Head of caudate nucleus (tissue), 42 donors: ENCODE data around the gene ALS2.
"Not testable (repeated sequence)": the region's sequence is repeated elsewhere in the genome, so short reads cannot be mapped to it uniquely, and the experiment has no call there.

Experiments
- DNase-seq, 42 donors: peaks; one replicate each; pipeline versions ENCODE4 v3.0.0 to v3.0.0-alpha.2; 2020 to 2021; ENCODE audit warnings: mixed read lengths in 7 of 42
- intact Hi-C: fragments of 100-400 bp; cut with DNase I; formaldehyde crosslinking; loops from one replicate; pipeline ENCODE4 v1.15.0; 2022

The ALS2 gene

DNA sequence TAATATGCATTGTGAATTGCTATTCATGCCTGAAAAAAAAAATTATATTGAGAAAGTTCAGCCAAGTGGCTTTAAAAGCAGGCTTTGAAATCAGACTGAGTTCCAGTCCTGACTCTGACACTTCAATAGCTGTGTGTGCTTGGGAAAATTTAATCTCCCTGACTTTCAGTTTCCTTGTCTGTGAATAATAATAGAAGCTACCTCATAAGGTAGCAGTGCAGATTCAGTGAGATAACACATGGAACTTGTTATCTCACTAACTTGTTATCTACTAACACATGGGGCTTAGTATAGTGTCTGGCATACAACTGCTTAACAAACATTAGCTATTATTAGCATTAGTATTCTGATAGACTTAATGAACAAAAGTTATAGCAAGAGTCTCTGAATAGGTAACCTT lies 14.9 kb downstream of the ALS2 start:
- no peak for DNase-seq
- intact Hi-C loops, result no loop called here

DNA sequence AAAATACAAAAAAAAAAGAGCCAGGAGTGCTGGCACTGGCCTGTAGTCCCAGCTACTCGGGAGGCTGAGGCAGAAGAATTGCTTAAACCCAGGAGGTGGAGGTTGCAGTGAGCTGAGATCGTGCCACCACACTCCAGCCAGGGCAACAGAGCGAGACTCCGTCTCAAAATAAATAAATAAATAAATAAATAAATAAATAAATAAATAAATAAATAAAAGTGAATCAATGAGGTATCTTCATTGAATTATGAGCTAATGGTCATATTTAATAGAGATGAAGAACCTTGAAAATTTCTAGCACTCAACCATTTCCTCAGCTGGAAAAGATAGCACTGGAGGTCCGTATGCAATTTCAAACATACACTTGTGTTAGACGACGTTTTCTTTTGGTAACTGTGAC lies 16.3 kb downstream of the ALS2 start:
- DNase-seq, intact Hi-C loops: not testable (repeated sequence)

DNA sequence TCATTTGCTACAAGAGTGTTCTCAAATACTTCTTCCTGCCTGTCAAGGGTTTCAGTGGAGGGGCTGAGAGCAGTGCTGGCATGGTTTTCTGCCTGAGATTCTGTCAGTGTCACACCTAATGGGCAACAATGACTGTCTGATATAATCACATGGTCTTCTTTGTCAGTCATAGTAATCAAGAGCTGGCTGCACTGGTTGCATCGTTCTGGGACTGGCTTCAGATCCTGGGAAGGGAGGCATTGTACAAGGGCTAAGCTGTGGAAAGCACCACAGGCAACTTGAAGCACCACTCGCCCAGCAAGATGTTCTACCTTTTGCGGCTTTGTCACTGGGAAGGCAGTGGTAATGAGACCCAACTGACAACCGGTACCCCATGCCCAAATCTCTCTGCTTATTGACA lies 19.6 kb downstream of the ALS2 start:
- intact Hi-C loops, result no loop called here
- no peak for DNase-seq

DNA sequence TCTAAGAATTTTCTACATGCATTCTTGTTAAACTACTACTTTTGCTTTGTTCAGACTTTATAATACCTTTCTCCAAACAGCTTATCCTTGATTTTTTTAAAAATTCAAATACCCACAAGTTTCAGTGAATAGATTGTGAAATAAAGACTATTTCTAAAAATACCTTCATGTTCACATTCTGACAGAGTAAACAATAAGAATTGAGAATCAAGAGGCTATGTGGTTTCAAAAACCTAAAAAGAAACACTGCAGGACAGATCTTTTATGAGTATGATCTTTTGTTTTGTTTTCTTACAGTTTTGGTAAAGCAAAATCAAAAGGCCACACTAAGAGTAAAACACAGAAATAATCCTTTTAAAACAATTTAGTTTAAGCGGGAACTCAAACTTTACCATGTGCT lies 21.2 kb downstream of the ALS2 start:
- no peak for DNase-seq
- intact Hi-C loops, result no loop called here

DNA sequence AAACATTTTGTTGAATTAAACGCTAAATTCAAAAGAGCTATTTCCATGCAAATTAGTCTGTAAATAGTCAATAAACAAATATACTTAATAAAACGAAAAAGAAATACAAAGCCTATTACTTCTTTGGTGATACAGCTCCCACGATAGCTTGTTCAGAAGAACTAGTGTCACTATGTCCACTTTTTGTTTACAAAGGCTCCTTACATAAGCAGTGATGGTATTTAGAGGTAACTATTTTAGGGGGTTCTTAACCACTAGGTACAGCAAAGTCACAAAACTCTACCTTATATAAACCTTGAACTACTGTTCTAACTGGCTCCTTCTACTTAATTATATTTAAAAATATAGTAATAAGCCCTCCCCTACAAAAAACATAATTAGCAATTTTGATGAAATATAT lies 21.9 kb downstream of the ALS2 start:
- intact Hi-C loops, result no loop called here
- DNase-seq, result no peak

DNA sequence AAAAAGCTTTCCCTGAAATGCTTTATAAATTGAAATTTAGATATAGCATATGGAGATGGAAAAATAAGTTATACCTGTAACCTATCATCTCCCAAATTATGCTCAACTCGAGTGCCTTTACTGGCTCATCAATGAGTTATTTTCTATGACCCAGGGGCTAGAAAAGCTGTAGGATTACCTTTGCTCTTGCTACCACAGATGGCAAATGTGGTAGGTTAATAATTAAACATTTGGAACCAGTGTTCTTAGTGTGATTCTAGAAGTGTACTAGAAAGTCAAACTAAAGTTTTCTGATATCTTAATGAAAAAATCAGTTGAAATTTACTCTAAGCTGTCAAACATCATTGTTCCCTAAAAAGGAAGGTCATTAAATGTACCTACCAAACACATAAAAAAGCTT lies 22.5 kb downstream of the ALS2 start:
- no peak for DNase-seq
- intact Hi-C loops, result no loop called here

DNA sequence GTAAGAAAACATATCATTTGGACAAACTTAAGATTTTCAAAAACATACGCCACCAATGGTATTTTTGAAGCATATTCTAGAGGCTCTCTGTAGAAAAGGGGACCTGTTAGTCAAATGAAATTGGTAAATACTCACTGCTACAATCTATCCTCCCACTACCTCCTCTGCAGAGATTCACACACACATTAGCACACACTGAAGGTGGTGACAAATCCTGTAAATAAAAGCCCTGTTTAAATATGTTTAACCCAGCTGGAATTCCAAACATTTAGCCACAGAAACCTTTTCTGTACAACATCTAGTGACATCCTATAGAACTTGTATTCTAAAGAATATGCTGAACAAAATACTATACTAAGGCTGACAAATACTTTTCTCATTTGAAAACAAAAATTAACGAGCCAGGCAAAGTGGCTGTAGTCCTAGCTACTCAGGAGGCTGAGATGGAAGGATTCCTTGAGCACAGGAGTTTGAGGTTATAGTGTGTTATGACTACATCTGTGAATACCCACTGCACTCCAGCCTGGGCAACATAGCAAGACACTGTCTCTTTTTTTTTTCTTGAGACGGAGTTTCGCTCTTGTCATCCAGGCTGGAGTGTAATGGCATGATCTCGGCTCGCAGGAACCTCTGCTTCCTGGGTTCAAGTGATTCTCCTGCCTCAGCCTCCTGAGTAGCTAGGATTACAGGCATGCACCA lies 25.9 kb downstream of the ALS2 start:
- intact Hi-C loops, result no loop called here
- no peak for DNase-seq

DNA sequence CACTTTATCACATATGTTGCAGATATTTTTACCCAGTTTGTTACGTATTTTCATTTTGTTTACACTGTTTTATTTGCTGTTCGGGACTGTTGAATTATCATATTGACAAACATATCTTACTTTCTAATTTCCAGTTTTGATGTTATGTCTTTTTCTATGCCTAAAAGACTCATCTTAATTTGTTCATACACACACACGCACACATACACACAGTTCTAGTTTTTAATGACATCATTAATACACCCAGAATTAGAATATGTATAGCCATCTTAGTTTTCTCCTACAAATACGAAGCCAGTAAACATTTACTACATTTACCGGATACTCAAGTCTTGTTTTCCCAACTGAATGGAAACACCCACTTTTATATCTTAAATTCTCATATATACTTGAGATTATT lies 29.2 kb downstream of the ALS2 start:
- DNase-seq, result no peak
- intact Hi-C loops, result no loop called here

DNA sequence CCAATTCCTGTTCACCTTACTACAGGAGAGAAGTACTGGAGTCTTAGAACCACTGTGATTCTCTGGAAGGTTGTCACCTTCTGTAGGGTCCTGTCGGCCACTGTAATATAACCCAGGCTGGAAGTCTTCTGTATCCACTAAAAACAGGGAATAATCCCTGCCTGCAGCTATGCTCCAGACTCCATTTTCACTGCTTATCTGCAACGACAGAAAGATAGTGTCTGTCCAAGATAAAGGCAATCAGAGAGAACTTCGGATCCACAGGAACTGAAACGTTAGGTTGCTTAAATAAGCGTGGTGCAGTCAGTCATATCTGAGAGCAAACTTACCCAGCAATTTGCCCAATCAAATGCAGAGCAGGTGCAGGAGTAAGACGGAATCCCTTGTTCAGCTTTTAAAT lies 34.2 kb downstream of the ALS2 start:
- intact Hi-C loops, result no loop called here
- DNase-seq, result no peak

DNA sequence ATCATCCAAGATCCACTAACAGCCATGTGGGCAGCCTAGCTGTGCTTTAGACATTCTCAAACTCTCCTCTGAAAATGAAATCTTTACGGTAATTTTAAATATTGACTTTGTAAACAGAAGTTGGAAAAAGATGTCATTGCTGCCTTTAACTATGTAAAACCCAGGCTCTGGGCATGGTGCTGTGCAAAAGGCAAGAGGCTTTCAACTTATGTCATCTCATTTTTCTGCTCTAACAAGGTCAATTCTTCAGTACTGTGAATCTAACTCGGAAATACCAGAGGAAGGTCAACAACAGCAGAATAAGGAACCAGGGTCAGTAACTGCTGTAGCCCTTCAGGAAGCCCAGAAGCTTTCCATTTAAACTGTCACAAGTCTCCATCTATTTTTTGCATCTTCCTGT lies 45.2 kb downstream of the ALS2 start:
- no peak for DNase-seq
- intact Hi-C loops, result no loop called here

DNA sequence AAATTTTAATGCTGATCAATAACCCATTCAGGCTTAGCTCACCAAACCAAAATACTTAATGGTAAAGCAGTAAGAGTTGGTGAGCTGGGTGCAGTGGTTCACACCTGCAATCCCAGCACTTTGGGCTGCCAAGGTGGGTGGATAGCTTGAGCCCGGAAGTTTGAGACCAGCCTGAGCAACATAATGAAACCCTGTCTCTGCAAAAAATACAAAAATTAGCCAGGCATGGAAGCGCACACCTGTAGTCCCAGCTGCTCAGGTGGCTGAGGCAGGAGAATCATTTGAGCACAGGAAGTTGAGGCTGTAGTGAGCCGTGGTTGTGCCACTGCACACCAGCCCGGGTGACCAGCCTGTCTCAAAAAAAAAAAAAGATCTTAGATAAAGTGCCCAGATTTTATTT lies 46.6 kb downstream of the ALS2 start:
- intact Hi-C loops, result no loop called here

DNA sequence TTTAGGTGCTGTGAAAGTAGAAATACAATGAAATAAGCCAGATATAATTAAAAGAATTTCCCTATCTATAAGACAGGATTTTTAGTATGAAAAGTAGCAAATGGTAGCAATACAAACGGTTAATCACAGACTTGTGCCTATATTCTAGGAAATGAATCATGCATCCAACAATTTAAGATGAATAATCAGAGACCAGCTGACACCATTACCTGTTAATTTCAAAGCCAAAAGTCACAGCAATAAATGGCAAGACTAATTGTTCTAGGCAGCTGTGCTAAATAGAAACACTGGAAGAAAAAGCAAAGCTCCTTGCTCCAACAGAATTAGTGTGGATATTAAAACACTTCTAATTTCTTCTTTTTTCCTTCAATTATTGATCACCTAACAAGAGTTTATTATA lies 47.2 kb downstream of the ALS2 start:
- DNase-seq, result no peak
- intact Hi-C loops, result no loop called here

More for the DNA sequence above, 46.6 kb downstream of the ALS2 start:
- no peak for DNase-seq

DNA sequence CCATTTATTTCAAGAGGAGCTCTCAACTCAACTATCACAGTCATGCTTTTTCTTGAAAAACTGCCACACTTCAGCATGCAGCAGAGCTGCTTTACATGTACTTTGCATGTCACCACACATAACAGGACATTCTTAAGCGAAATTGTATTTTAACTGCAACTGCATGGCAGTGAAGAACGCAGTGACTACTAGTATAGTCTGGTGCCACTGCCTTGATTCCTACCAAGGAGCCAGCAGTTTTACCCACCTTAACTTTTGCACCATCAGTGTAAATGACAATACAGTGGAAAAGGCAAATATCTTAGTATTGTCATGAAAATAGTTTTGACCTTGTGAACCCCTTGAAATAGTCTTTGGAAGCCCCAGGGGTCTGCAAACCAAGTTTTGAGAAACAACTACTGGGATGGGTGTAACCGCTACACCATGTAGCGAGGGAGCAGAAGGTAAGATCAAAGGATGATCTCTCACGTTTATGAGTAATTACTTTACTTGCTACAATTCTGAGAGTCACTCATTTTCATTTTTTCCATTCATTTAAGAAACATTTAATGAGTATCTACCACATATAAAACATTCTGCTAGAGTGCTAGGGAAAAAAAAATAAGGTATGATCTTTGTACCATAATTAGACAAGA lies 50.0 kb downstream of the ALS2 start:
- DNase-seq, result no peak
- intact Hi-C loops, result no loop called here

DNA sequence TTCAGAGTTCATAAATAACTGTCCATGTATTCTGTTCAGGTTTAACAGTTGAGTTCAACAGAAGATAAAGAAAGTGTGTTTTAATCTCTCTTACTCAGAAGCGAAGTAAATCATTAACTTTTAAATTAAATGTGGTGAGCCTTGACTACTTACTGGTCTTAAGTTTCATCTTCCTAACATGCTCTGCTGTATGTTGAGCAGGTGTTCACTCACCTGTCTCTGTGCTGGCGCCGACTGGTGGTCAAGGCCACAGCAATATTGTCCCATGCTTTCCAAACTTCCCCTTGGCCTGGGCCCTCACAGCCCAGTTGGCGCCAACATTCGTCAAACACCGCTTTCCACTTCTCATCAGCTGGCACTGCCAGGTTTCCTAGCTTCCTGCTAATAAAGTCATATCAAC lies 65.3 kb downstream of the ALS2 start:
- DNase-seq, result no peak
- intact Hi-C loops, result no loop called here

DNA sequence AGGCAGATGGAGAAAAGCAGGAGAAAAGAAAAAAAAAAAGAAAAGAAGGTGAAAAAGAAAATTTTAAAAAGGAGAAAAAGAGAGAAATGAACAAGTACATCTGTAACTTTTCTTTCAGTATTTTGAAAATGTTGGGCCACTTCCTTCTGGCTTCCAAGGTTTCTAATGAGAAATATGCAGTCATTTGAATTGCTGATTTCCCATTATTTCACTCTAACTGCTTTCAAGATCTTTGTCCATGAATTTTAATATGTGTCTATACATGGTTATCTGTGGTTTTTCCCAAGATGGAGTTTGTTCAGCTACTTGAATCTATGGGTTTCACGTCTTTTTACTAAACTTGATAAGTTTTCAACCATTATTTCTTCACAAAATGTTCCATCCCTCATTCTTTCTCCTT lies 68.0 kb downstream of the ALS2 start:
- DNase-seq, result no peak
- intact Hi-C loops, result no loop called here

DNA sequence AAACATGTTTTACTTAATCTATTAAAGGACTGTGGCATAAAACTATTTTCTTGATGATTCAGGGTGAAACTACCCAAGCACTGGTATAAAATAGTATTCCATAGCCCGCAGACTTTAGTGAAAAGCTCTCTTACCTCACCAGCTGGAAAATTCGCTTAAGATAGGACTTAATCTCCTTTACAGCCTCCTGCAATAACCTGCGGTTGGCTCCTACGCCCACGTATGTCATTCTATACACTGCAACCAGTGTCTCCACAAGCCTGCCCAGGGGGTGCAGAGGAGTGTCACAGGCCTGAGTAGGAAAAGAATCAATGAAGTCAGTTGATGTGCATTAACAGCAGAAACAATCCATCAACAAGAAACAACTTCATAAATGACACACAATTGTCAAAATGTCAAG lies 71.0 kb downstream of the ALS2 start:
- intact Hi-C loops, result no loop called here
- no peak for DNase-seq

DNA sequence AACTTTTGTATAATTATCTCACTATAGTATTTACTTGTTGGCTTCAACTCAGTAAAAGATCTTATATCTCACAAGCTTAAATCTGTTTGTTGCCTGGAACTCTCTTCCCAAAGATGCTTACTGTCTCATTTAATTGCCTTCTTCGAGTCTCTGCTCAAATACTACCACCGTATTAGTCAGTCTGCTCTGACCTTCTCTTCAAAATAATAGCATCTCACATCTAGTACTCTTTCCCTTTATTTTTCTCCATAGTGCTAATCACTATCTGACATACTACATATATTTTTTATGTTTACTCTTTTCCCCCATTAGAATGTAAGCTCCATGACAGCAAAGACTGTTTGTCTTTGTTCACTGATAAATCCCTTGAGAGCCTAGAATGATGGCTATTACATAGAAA lies 71.7 kb downstream of the ALS2 start:
- DNase-seq, result no peak
- intact Hi-C loops, result no loop called here

DNA sequence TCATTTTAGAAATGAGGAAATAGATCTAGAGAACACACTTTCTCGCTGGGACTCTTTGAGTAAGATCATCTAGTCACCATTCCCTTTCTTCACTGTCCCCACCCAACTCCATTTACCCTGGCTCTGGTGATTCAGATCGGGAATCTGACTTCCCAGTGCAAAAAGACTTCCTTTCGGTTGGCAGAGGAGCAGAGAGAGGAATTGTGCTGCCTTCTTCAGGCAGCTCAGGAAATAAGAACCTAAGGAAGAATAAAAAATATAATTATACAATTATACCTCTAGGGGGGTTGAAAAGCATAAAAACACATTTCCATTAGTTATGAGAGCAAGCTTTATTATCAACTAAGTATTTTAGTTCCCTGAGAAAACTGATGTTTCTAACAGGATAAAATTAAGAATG lies 73.0 kb downstream of the ALS2 start:
- intact Hi-C loops, result no loop called here
- DNase-seq, result peak in 1 of 42 donors; percentile 6

DNA sequence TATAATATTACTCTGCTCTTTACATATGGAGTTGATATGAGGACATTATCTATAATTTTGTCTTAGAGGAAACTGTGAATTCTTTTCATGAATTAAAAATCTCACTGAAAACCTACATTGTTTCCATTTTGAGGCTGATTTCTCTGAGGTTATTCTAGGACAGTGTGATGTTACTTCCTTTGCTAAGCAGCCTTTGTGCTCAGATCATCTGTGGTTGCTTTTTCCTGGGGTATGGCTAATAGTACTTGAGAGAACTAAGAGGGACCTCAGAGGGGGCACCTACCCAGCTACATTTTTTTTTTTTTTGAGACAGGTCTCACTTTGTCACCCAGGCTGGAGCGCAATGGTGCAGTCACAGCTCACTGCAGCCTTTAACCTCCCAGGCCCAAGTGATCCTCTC lies 73.6 kb downstream of the ALS2 start:
- intact Hi-C loops, result no loop called here
- DNase-seq, result no peak

DNA sequence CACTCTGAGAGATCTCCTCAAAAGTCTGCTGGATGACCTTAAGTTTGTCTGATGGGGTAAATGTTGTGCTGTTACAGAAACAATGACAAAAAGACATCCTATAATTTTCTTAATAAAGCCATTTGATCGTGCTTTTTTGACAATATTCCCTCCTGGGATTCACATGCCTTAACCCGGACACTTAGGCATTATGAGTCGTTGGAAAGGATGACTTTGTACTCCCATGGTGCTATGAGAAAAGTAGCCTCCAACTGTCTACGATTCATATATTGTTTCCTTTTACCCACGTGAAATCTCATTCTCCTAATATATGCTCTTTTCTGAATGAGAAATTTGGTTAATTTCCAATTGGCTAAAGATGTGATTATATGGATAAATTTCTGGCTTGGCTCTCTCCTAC lies 76.2 kb downstream of the ALS2 start:
- DNase-seq, result no peak
- intact Hi-C loops, result no loop called here

DNA sequence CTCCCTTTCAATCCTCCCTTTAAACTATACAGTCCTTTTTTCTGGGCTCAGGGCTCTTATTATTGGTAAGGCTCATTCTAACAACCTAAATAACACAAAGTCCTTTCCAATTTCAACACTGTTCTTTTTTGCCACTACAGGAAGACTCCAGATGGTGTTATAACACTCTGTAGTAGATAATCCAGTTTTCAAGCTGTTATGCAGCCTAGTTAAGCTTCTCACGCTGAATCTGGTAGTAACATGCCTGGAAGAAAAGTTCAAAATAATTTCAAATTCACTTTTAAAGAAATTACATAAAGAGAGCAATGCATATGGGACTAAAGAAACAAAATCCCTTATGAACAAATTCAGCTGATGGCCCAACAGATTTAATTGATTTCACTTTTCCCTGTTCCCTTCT lies 79.1 kb downstream of the ALS2 start:
- DNase-seq, result no peak
- intact Hi-C loops, result no loop called here
